ENCODE measurements around the gene RTRAF. TPM values are rescaled to one million over a fixed set of nuclear protein-coding genes. Genes with fewer than 3 reads are reported as not detected.

RTRAF gene
- total RNA-seq, 1 donor: 53.2 TPM

- no peaks in the 10 kb centered on the region for H3K27me3 ChIP-seq (ENCODE audit: insufficient read depth, low read length)
- H3K4me2 ChIP-seq (ENCODE audit: insufficient read depth, low read length): peak overlapping the region; percentile 10
- H3K79me2 ChIP-seq (ENCODE audit: insufficient read depth, low read length): no peaks in the 10 kb centered on the region
These were observed 70.3 kb downstream of the RTRAF start for GRCh38 chr14:52059649-52060048.

GRCh38 chr14:52060080-52060479 lies 70.7 kb downstream of the RTRAF start:
- no peak for DNase-seq (ENCODE audit: insufficient read length, low spot score, missing footprints)
- no peak overlapping the region for H3K4me3 ChIP-seq (ENCODE audit: insufficient read depth, low read length)
- peak overlapping the region; percentile 15 for H3K27ac ChIP-seq (ENCODE audit: low read depth, low read length)
- H3K36me3 ChIP-seq (ENCODE audit: insufficient read depth, low read length): peaks cover 8% of the 10 kb centered on the region
- H3K4me2 ChIP-seq (ENCODE audit: insufficient read depth, low read length): peak overlapping the region; percentile 10
- no peaks in the 10 kb centered on the region for H4K20me1 ChIP-seq (ENCODE audit: insufficient read depth, low read length)
- H3K27me3 ChIP-seq (ENCODE audit: insufficient read depth, low read length): no peaks in the 10 kb centered on the region
- H2AFZ ChIP-seq (ENCODE audit: low read length): no peak overlapping the region
- H3K4me1 ChIP-seq (ENCODE audit: insufficient read depth, low read length): peaks cover 35% of the 10 kb centered on the region
- no peak for TF ChIP-seq CTCF (IDR thresholded peaks at IDR 0.05; ENCODE audit: extremely low read depth, low read depth, low read length)
- no peaks in the 10 kb centered on the region for H3K9me3 ChIP-seq (ENCODE audit: low read depth, low read length)
- H3K79me2 ChIP-seq (ENCODE audit: insufficient read depth, low read length): peaks cover 4% of the 10 kb centered on the region

More at GRCh38 chr14:52059649-52060048, 70.3 kb downstream of the RTRAF start:
- DNase-seq (ENCODE audit: insufficient read length, low spot score, missing footprints): peak; percentile 22
- no peaks in the 10 kb centered on the region for H4K20me1 ChIP-seq (ENCODE audit: insufficient read depth, low read length)
- H3K4me3 ChIP-seq (ENCODE audit: insufficient read depth, low read length): no peak overlapping the region
- H3K36me3 ChIP-seq (ENCODE audit: insufficient read depth, low read length): peaks cover 8% of the 10 kb centered on the region
- no peaks in the 10 kb centered on the region for H3K9me3 ChIP-seq (ENCODE audit: low read depth, low read length)
- H2AFZ ChIP-seq (ENCODE audit: low read length): no peak overlapping the region
- H3K27ac ChIP-seq (ENCODE audit: low read depth, low read length): peak overlapping the region; percentile 15
- TF ChIP-seq CTCF (IDR thresholded peaks at IDR 0.05; ENCODE audit: extremely low read depth, low read depth, low read length): no peak
- H3K4me1 ChIP-seq (ENCODE audit: insufficient read depth, low read length): peaks cover 39% of the 10 kb centered on the region

Other genes with a start within 250 kb of the RTRAF start
- 7.4 and 9.8 TPM in 2 replicates for gene GNG2, start 128.9 kb upstream of the RTRAF start, total RNA-seq
- 138 and 141 TPM in 2 replicates for gene NID2, start 79.5 kb downstream of the RTRAF start, total RNA-seq

All from osteoblast (primary cell).